Measurements from ENCODE around the gene ADGRL1. TPM values are rescaled to one million over a fixed set of nuclear protein-coding genes. Genes with fewer than 3 reads are reported as not detected.

The ADGRL1 gene
- total and polyA plus RNA-seq, 2 of the 8 experiments (the other 6 are each of a cell fraction or from before 2014, with no cell fraction given) = 95.6 to 112 TPM

DNA sequence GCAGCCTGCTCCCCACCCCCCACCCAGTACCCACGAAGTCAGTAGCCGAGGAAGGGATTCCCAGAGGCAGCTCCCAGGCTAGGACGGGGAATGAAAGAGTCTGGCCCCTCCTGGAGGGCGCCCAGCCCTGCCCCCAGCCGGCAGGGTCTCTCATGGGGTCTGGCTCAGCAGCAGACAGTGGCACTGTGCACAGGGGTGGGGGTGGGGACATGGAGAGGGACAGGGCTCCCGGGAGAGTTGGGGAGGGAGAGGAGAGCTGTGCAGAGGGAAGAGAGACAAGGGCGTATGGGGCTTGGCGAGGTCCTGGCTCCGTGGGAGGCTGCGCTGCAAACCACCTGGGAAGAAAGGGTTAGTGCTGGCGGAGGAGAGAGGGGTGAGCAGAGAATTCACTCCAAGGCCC lies 41.9 kb downstream of the ADGRL1 start:
- H3K9me3 ChIP-seq (ENCODE audit: insufficient read depth in 2 of 2, low read depth in 1 of 2, low read length in 1 of 2) = no peaks in the 10 kb centered on the region
- H3K23ac ChIP-seq (ENCODE audit: insufficient read length) = no peak overlapping the region
- H2BK20ac ChIP-seq (ENCODE audit: low read length) = no peak overlapping the region
- H4K5ac ChIP-seq (ENCODE audit: insufficient read length, low read depth, low read length) = no peak overlapping the region
- no peak overlapping the region for H3K9ac ChIP-seq (replicated peaks in 1 of 4; ENCODE audit: extremely low read depth in 1 of 4, low read depth in 3 of 4, low read length in 3 of 4)
- H2BK12ac ChIP-seq (ENCODE audit: low read depth, low read length) = no peak overlapping the region
- no peak overlapping the region for H3K18ac ChIP-seq (ENCODE audit: extremely low read depth, low read length)
- DNase-seq (ENCODE audit: low read depth in 1 of 2, low spot score in 2 of 2) = no peak
- ChIA-PET POLR2A (ENCODE audit: partially characterized antibody) (interaction anchor here (0.6 to 1.6 kb wide), 4 partner anchors 28 to 314 kb away, joined by 3 to 10 read pairs (median 3); partner anchors contain the start of gene ASF1B), CTCF (ENCODE audit: partially characterized antibody) (interaction anchor here (0.6 to 1.2 kb wide), 3 partner anchors 20 to 1151 kb away, joined by 3 read pairs; partner anchors contain the start of gene ASF1B)
- H3K14ac ChIP-seq (ENCODE audit: insufficient read length) = no peak overlapping the region
- H4K8ac ChIP-seq (ENCODE audit: extremely low read depth, insufficient read depth, low read length) = no peak overlapping the region; the same call in 1 of the 2 replicates
- no peaks in the 10 kb centered on the region for H3K23me2 ChIP-seq (ENCODE audit: low read depth, low read length)
- no peak overlapping the region for H3K27ac ChIP-seq (ENCODE audit: low read depth, low read length)
- H2AFZ ChIP-seq (ENCODE audit: low read length) = no peak overlapping the region
- TF ChIP-seq, protein P1, sequence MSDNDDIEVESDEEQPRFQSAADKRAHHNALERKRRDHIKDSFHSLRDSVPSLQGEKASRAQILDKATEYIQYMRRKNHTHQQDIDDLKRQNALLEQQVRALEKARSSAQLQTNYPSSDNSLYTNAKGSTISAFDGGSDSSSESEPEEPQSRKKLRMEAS (IDR thresholded peaks at IDR 0.05) = no peak
- no peak for TF ChIP-seq SP4 (IDR thresholded peaks at IDR 0.05; ENCODE audit: low read length)
- TF ChIP-seq BRCA1 (IDR thresholded peaks at IDR 0.05; ENCODE audit: low read depth, low read length) = no peak
- no peak for TF ChIP-seq SAP30 (IDR thresholded peaks at IDR 0.05; ENCODE audit: insufficient read depth, insufficient replicate concordance, low read length)
- TF ChIP-seq YY1 (IDR thresholded peaks at IDR 0.05; ENCODE audit: low read depth, low read length) = no peak
- H4K20me1 ChIP-seq (replicated peaks in 1 of 2; ENCODE audit: control insufficient read depth in 1 of 2, insufficient read depth in 2 of 2, low read length in 2 of 2) = peaks cover 7 to 19% of the 10 kb centered on the region in 2 experiments
- no peak overlapping the region for H2BK5ac ChIP-seq (ENCODE audit: low read depth, low read length)
- no peak overlapping the region for H3K56ac ChIP-seq (replicated peaks; ENCODE audit: insufficient read length, low read depth, low read length)
- H3K27me3 ChIP-seq (replicated peaks in 1 of 4; ENCODE audit: control insufficient read depth in 3 of 4, extremely low read depth in 1 of 4, insufficient read depth in 3 of 4, low read length in 3 of 4) = no peaks in the 10 kb centered on the region
- H3K36me3 ChIP-seq (ENCODE audit: control insufficient read depth in 2 of 4, insufficient read depth in 4 of 4, low read length in 3 of 4) = peaks cover 6 to 34% (median 28%) of the 10 kb centered on the region in 4 experiments; a peak in 7 of 8 replicates
- H3K79me2 ChIP-seq (ENCODE audit: control insufficient read depth in 1 of 2, insufficient read depth in 2 of 2, low read length in 2 of 2) = no peaks in the 10 kb centered on the region
- FAIRE-seq = no peak
- 80% methylated on average over 3 of the region's 11 CpGs; no CpG with 5 or more reads in 1 of the 2 experiments for WGBS, 2 experiments (ENCODE audit: extremely low coverage in 1 of 2, insufficient coverage in 1 of 2, insufficient read length in 1 of 2, insufficient replicate concordance in 2 of 2, low coverage in 1 of 2, low lambda C conversion rate in 2 of 2, missing lambda C conversion rate in 1 of 2)
- no peak overlapping the region for H3K4ac ChIP-seq (replicated peaks; ENCODE audit: insufficient read length, low read depth, low read length)
- H3K4me1 ChIP-seq (replicated peaks in 1 of 4; ENCODE audit: control insufficient read depth in 3 of 4, insufficient read depth in 4 of 4, low read length in 3 of 4) = peaks cover 0 to 7% (median 4%) of the 10 kb centered on the region in 4 experiments; a peak in 4 of 7 replicates
- H4K91ac ChIP-seq (replicated peaks; ENCODE audit: insufficient read length, low read length) = no peak overlapping the region
- no peak overlapping the region for H2BK15ac ChIP-seq (ENCODE audit: low read length)
- no peak overlapping the region for H3K4me2 ChIP-seq (ENCODE audit: insufficient read depth in 1 of 2, low read depth in 2 of 2, low read length in 2 of 2)
- H3K79me1 ChIP-seq (ENCODE audit: low read depth, low read length) = peaks cover 4% of the 10 kb centered on the region; the same call in 1 of the 2 replicates
- H2AK5ac ChIP-seq (ENCODE audit: low read depth, low read length) = no peak overlapping the region
- H3K4me3 ChIP-seq (ENCODE audit: extremely low read depth in 1 of 4, insufficient read depth in 2 of 4, low read depth in 3 of 4, low read length in 4 of 4) = no peak overlapping the region
- H2BK120ac ChIP-seq (replicated peaks; ENCODE audit: low read depth, low read length) = no peak overlapping the region
